T-helper 2 cell treated with Interferon-gamma antibody and Interleukin-4, amounts not matched to agents 5 μg/mL and 100 μg/mL, for 36 hours (primary cell): Measurements from ENCODE around the gene SLC6A1.

ENCODE experiments used
- DNase-seq: peaks from one replicate; pipeline ENCODE4 v3.0.0; 2021; ENCODE audit warnings: low spot score
- H3K27ac Mint-ChIP-seq: one replicate; pipeline ENCODE4 v1.8.0; 2021; ENCODE audit warnings: mild to moderate bottlenecking, mixed read lengths
- H3K27me3 Mint-ChIP-seq: one replicate; pipeline ENCODE4 v1.8.0; 2021; ENCODE audit warnings: low read depth, mixed read lengths
- H3K36me3 Mint-ChIP-seq: one replicate; pipeline ENCODE4 v1.8.0; 2021; ENCODE audit warnings: low read depth, mixed read lengths
- H3K4me1 Mint-ChIP-seq: one replicate; pipeline ENCODE4 v1.8.0; 2021; ENCODE audit warnings: low read depth, mixed read lengths
- H3K4me3 Mint-ChIP-seq: one replicate; pipeline ENCODE4 v1.8.0; 2022; ENCODE audit warnings: mild to moderate bottlenecking, moderate library complexity, mixed read lengths
- H3K9me3 Mint-ChIP-seq: one replicate; pipeline ENCODE4 v1.8.0; 2021; ENCODE audit warnings: mixed read lengths

The SLC6A1 gene

DNA sequence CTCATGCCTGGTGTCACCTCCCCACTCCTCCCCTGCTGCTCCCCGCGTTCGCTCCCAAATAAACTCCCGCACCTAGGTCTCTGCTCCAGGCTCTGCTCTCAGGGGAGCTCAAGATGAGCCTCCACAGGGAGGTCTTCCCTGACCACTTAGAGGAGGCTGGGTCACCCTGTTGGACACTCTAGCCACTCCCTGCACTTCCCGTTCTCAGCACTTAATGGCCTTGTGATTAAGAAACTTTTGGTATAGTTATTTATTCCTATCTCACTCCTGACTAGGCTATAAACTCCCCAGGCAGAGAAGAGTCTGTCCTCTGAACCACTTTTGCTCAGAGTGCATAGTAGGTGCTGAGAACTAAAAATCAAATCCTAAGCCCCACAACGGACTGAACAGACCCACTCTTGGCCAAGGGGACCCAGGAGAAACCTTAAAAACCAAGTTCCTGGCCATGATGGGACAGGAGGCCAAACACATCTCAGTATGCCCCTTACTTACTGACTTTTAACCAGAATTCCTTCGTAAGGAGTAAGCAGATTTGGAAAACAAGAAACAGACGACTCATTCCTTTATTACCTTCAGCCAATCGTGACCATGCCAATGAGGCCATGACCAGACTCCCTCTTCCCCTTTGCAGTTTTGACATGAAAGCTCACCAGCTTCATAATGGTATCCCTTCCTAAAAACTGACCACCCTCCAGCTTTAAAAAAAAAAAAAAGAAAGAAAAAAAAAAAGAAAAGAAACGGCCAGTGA is 92.7 kb downstream of the SLC6A1 start:
- no peak for DNase-seq
- H3K4me1 Mint-ChIP-seq: no peaks in the 10 kb centered on the region
- no peaks in the 10 kb centered on the region for H3K9me3 Mint-ChIP-seq
- H3K27ac Mint-ChIP-seq: no peak overlapping the region
- H3K4me3 Mint-ChIP-seq: no peak overlapping the region
- no peaks in the 10 kb centered on the region for H3K36me3 Mint-ChIP-seq
- peaks cover 2% of the 10 kb centered on the region for H3K27me3 Mint-ChIP-seq

DNA sequence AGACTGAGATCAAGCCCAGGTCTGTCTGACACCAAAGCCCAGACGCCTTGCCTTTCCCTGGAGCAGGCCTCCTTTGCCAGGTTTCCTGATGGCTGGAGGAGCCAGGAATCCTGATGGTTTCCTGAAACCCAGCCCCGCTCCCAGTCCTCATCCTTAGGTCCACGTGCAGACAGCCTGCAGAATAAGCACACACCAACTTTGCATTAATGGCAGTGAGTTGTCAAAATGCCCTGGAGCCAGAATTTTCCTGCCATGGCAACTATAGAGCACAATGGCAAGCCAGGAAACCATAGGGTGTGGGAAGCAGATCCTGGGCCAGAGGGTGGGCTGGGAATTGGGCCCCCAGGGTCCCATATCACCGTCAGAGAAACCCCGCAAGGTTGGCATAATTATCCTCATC is 94.3 kb downstream of the SLC6A1 start:
- H3K4me1 Mint-ChIP-seq: no peaks in the 10 kb centered on the region
- no peak for DNase-seq
- no peak overlapping the region for H3K27ac Mint-ChIP-seq
- H3K27me3 Mint-ChIP-seq: no peaks in the 10 kb centered on the region
- no peaks in the 10 kb centered on the region for H3K9me3 Mint-ChIP-seq
- no peak overlapping the region for H3K4me3 Mint-ChIP-seq
- H3K36me3 Mint-ChIP-seq: no peaks in the 10 kb centered on the region

DNA sequence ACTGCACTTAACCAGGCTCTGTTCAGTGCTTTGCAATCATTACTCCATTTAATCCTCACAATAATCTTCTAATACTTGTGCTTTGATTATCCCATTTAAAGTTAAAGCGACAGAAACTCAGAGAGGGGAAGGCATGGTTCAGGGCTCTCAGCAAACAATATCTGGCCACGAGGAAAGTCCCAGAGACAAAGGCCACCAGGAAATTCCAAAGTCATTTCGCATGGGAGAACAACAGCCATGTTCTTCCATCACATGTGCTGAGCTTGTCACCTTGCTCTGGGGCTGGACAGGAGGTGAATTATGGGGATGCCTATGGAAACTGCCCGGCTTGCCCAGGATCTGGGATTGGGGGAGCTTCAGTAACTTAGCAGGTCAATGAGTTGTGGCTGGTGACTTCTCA is 95.5 kb downstream of the SLC6A1 start:
- Mint-ChIP-seq H3K36me3 (no peaks in the 10 kb centered on the region), H3K27me3 (no peaks in the 10 kb centered on the region), H3K27ac (no peak overlapping the region), H3K4me1 (no peaks in the 10 kb centered on the region), H3K4me3 (no peak overlapping the region), H3K9me3 (no peaks in the 10 kb centered on the region)
- no peak for DNase-seq

DNA sequence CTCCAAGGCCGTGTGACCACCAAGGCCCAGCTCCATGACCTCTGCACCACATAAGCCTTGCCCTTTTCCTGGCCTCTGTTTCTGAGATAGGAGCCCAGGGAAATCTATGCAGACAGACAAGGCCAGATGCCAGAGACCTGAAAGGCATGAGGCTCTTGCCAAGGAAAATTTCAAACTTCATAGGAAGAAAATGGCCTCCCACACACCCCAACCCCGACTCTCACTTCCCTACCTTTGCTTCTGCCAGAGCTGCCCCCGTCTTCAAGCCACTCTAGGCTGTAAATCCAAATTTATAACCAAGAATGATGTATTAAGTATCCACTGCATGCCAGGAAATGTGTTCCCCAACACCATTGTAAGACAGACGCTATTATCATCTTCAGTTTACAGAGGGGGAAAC is 96.3 kb downstream of the SLC6A1 start:
- DNase-seq: no peak
- Mint-ChIP-seq H3K36me3 (no peaks in the 10 kb centered on the region), H3K9me3 (no peaks in the 10 kb centered on the region), H3K4me3 (no peak overlapping the region), H3K4me1 (no peaks in the 10 kb centered on the region), H3K27me3 (no peaks in the 10 kb centered on the region), H3K27ac (no peak overlapping the region)
